ENCODE data around the gene DAB1.

DNA sequence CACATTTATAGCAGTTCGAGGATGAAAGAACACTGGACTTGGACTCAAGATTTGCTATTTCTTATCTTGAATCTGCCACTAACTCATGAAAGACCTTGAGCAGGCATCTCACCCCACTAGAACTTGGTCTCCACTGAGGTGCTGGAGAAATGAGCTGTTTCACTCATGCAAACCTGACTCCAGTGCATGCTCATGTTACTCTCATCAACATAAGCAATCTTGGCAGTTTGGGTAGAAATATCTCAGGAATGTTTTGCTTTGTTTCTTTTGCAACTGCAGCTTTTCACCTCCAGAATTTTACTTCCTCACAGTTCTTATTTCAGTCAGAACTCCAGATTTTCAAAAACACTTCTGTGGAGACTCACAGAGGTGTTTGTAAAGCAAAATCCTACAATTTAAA lies 46.2 kb upstream of the DAB1 start:
- TF ChIP-seq, protein P1, sequence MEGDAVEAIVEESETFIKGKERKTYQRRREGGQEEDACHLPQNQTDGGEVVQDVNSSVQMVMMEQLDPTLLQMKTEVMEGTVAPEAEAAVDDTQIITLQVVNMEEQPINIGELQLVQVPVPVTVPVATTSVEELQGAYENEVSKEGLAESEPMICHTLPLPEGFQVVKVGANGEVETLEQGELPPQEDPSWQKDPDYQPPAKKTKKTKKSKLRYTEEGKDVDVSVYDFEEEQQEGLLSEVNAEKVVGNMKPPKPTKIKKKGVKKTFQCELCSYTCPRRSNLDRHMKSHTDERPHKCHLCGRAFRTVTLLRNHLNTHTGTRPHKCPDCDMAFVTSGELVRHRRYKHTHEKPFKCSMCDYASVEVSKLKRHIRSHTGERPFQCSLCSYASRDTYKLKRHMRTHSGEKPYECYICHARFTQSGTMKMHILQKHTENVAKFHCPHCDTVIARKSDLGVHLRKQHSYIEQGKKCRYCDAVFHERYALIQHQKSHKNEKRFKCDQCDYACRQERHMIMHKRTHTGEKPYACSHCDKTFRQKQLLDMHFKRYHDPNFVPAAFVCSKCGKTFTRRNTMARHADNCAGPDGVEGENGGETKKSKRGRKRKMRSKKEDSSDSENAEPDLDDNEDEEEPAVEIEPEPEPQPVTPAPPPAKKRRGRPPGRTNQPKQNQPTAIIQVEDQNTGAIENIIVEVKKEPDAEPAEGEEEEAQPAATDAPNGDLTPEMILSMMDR (IDR thresholded peaks at IDR 0.05), result no peak
- TF ChIP-seq POLR2AphosphoS5 (IDR thresholded peaks at IDR 0.05), result no peak
- TF ChIP-seq POLR2A (IDR thresholded peaks at IDR 0.05), result no peak
- no peak for TF ChIP-seq EP300 (IDR thresholded peaks at IDR 0.05)

Measured in sigmoid colon (tissue), 4 donors.